Measurements from ENCODE around the gene NTN1.

DNA sequence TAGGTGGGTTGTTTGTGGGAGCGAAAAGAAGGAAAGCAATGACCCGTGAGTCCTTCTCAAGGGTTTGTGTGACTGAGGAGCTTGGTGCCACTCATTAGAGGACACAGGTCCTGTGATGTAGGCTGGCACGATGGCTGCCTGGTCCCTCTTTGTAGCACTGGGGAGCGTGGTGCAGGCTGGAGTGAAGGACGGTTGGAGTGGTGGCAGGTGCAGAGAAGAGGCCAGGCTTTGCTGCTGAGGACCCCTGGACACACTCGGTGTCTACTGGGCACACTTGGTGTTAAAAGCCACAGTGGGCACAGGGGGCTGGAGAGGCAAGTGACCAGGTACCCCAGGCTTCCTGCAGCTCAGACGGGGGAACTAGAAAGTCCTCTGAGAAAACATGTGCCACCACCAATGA lies 106.0 kb downstream of the NTN1 start:
- TF ChIP-seq, protein P1, sequence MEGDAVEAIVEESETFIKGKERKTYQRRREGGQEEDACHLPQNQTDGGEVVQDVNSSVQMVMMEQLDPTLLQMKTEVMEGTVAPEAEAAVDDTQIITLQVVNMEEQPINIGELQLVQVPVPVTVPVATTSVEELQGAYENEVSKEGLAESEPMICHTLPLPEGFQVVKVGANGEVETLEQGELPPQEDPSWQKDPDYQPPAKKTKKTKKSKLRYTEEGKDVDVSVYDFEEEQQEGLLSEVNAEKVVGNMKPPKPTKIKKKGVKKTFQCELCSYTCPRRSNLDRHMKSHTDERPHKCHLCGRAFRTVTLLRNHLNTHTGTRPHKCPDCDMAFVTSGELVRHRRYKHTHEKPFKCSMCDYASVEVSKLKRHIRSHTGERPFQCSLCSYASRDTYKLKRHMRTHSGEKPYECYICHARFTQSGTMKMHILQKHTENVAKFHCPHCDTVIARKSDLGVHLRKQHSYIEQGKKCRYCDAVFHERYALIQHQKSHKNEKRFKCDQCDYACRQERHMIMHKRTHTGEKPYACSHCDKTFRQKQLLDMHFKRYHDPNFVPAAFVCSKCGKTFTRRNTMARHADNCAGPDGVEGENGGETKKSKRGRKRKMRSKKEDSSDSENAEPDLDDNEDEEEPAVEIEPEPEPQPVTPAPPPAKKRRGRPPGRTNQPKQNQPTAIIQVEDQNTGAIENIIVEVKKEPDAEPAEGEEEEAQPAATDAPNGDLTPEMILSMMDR (IDR thresholded peaks at IDR 0.05; ENCODE audit: low read depth, low read length): no peak
- TF ChIP-seq EZH2phosphoT487 (IDR thresholded peaks at IDR 0.05; ENCODE audit: low read depth): no peak

Data from OCI-LY3 (cell line).